Neural cell (in vitro differentiated cells): ENCODE results near the gene TTYH3. TPM values are rescaled to one million over a fixed set of nuclear protein-coding genes. Genes with fewer than 3 reads are reported as not detected.

Experiments used
- H2AFZ ChIP-seq: fragments of 200-600, 300-800 bp; sonication (generic), shearing (Covaris generic); 2 replicates; pipeline ENCODE4 v1.6.0; 2014; ENCODE audit warnings: low read depth, mild to moderate bottlenecking, antibody characterized with exemption, low read length, moderate library complexity
- H3F3A ChIP-seq: fragments of 200-600 bp; shearing (Covaris generic); 2 replicates; pipeline ENCODE4 v1.6.1; 2016; ENCODE audit warnings: mild to moderate bottlenecking, moderate library complexity, mixed read lengths, antibody characterized with exemption, low read length; ENCODE audit not compliant: insufficient read depth, poor library complexity, severe bottlenecking
- H3K27ac ChIP-seq: fragments of 200-600, 300-800 bp; sonication (generic), shearing (Covaris generic); 2 replicates; pipeline ENCODE4 v1.5.1; 2014; ENCODE audit warnings: mild to moderate bottlenecking, low read length, moderate library complexity
- H3K27me3 ChIP-seq: fragments of 300-800, 200-600 bp; sonication (generic), shearing (Covaris generic); 2 replicates; pipeline ENCODE4 v1.6.0; 2014; ENCODE audit warnings: mild to moderate bottlenecking, low read depth, low read length, moderate library complexity; ENCODE audit not compliant: insufficient read depth
- H3K36me3 ChIP-seq: fragments of 300-800, 200-600 bp; sonication (generic), shearing (Covaris generic); 2 replicates; pipeline ENCODE4 v1.5.1; 2014; ENCODE audit warnings: mild to moderate bottlenecking, antibody characterized with exemption, low read length, moderate library complexity; ENCODE audit not compliant: insufficient read depth
- H3K4me2 ChIP-seq: fragments of 300-800, 200-600 bp; sonication (generic), shearing (Covaris generic); 2 replicates; pipeline ENCODE4 v1.6.0; 2014; ENCODE audit warnings: mild to moderate bottlenecking, low read length
- H3K4me3 ChIP-seq: fragments of 300-800, 200-600 bp; sonication (generic), shearing (Covaris generic); 2 replicates; pipeline ENCODE4 v1.5.1; 2014; ENCODE audit warnings: mild to moderate bottlenecking, low read length, moderate library complexity
- H3K79me2 ChIP-seq: fragments of 200-600 bp; shearing (Covaris generic); replicated peaks from 2 replicates; pipeline ENCODE4 v1.6.0; 2014; ENCODE audit warnings: mild to moderate bottlenecking, low read length, moderate library complexity; ENCODE audit not compliant: insufficient read depth
- H3K9ac ChIP-seq: fragments of 300-800, 200-600 bp; sonication (generic), shearing (Covaris generic); 2 replicates; pipeline ENCODE4 v1.6.1; 2016; ENCODE audit warnings: mild to moderate bottlenecking, low read length, mixed read lengths
- H3K9me2 ChIP-seq: fragments of 200-600 bp; shearing (Covaris generic); 2 replicates; pipeline ENCODE4 v1.6.1; 2016; ENCODE audit warnings: mild to moderate bottlenecking, low read length, mixed read lengths; ENCODE audit not compliant: insufficient read depth
- H3K9me3 ChIP-seq: fragments of 200-600, 300-800 bp; sonication (generic), shearing (Covaris generic); 2 replicates; pipeline ENCODE4 v1.6.1; 2016; ENCODE audit warnings: mild to moderate bottlenecking, mixed run types, low read length, moderate library complexity, mixed read lengths
- H4K20me1 ChIP-seq: fragments of 200-600 bp; shearing (Covaris generic); 2 replicates; pipeline ENCODE4 v1.6.1; 2016; ENCODE audit warnings: mild to moderate bottlenecking, mixed run types; ENCODE audit not compliant: insufficient read depth
- EP300 ChIP-seq: fragments of 450-650 bp; conservative IDR thresholded peaks from 2 replicates; pipeline ENCODE4 v1.6.1; 2014; ENCODE audit warnings: antibody characterized with exemption, mild to moderate bottlenecking, moderate library complexity; ENCODE audit not compliant: poor library complexity, severe bottlenecking
- EZH2 ChIP-seq: fragments of 200-600, 300-800 bp; shearing (Covaris generic), sonication (generic); IDR thresholded peaks from 2 replicates; pipeline ENCODE4 v1.6.1; 2014; ENCODE audit warnings: antibody characterized with exemption, low read length, borderline replicate concordance, mild to moderate bottlenecking; ENCODE audit not compliant: insufficient read depth, poor library complexity, severe bottlenecking
- MXI1 ChIP-seq: fragments of 450-650 bp; conservative IDR thresholded peaks from 2 replicates; pipeline ENCODE4 v1.6.1; 2014; ENCODE audit warnings: antibody characterized with exemption, mild to moderate bottlenecking; ENCODE audit not compliant: poor library complexity, severe bottlenecking
- POLR2AphosphoS5 ChIP-seq: IDR thresholded peaks from 2 replicates; pipeline ENCODE4 v1.6.1; 2012
- RAD21 ChIP-seq: fragments of 450-650 bp; conservative IDR thresholded peaks from 2 replicates; pipeline ENCODE4 v1.6.1; 2014; ENCODE audit warnings: antibody characterized with exemption, mild to moderate bottlenecking, moderate library complexity
- SMC3 ChIP-seq: fragments of 450-650 bp; conservative IDR thresholded peaks from 2 replicates; pipeline ENCODE4 v1.6.1; 2014; ENCODE audit warnings: antibody characterized with exemption, mild to moderate bottlenecking, moderate library complexity; ENCODE audit not compliant: poor library complexity
- TAF1 ChIP-seq: IDR thresholded peaks from 2 replicates; pipeline ENCODE4 v1.6.1; 2012; ENCODE audit warnings: low read depth
- polyA plus RNA-seq: library from polyadenylated mRNA; depleted of rRNA; stranded (reverse); fragments of >200 nt; gene quantifications from 2 replicates; pipeline ENCODE4 v1.2.3, GENCODE V29; 2014
- TF ChIP-seq, protein P1 (sequence below): fragments of 450-650 bp; IDR thresholded peaks from 2 replicates; pipeline ENCODE4 v1.5.1; 2014; ENCODE audit warnings: antibody characterized with exemption, mild to moderate bottlenecking, moderate library complexity; ENCODE audit not compliant: poor library complexity, severe bottlenecking
- TF ChIP-seq, protein P2 (sequence below): IDR thresholded peaks from 2 replicates; pipeline ENCODE4 v1.6.1; 2012; ENCODE audit warnings: borderline replicate concordance

The TTYH3 gene
- polyA plus RNA-seq, 1 donor from 2014 or later, result 17.0 TPM

- Histone ChIP-seq H3K27ac (no peak overlapping the region), H3K27me3 (no peaks in the 10 kb centered on the region), H3K36me3 (no peaks in the 10 kb centered on the region), H4K20me1 (peaks cover 6% of the 10 kb centered on the region), H3K4me2 (no peak overlapping the region), H2AFZ (no peak overlapping the region), H3K79me2 (peaks cover 12% of the 10 kb centered on the region), H3K9me2 (no peaks in the 10 kb centered on the region), H3K4me3 (no peak overlapping the region), H3K9me3 (no peaks in the 10 kb centered on the region), H3K9ac (no peak overlapping the region), H3F3A (no peaks in the 10 kb centered on the region)
- no peak for TF ChIP-seq TAF1
- no peak for TF ChIP-seq EZH2
- no peak for TF ChIP-seq SMC3
- TF ChIP-seq, protein P1, sequence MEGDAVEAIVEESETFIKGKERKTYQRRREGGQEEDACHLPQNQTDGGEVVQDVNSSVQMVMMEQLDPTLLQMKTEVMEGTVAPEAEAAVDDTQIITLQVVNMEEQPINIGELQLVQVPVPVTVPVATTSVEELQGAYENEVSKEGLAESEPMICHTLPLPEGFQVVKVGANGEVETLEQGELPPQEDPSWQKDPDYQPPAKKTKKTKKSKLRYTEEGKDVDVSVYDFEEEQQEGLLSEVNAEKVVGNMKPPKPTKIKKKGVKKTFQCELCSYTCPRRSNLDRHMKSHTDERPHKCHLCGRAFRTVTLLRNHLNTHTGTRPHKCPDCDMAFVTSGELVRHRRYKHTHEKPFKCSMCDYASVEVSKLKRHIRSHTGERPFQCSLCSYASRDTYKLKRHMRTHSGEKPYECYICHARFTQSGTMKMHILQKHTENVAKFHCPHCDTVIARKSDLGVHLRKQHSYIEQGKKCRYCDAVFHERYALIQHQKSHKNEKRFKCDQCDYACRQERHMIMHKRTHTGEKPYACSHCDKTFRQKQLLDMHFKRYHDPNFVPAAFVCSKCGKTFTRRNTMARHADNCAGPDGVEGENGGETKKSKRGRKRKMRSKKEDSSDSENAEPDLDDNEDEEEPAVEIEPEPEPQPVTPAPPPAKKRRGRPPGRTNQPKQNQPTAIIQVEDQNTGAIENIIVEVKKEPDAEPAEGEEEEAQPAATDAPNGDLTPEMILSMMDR, result no peak
- TF ChIP-seq POLR2AphosphoS5, result no peak
- TF ChIP-seq EP300, result no peak
- TF ChIP-seq MXI1, result no peak
Observed at GRCh38 chr7:2628130-2628482, 3.7 kb upstream of the TTYH3 start.

DNA sequence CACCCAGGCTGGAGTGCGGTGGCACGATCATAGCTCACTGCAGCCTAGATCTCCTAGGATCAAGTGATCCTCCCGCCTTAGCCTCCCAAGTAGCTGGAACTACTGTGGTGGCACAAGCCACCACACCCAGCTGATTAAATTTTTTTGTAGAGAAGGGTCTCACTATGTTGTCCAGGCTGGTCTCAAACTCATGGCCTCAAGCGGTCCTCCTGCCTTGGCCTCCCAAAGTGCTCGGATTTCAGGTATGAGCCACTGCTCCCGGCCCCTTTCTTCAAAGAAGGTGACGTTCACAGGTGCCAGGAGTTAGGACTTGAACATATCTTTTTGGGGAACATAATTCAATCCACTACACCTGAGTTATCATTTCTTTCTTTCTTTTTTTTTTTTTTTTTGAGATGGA, 2.9 kb upstream of the TTYH3 start:
- Histone ChIP-seq H4K20me1 (peaks cover 14% of the 10 kb centered on the region), H3K4me3 (no peak overlapping the region), H3K9me2 (no peaks in the 10 kb centered on the region), H3K27ac (no peak overlapping the region), H3K79me2 (peaks cover 20% of the 10 kb centered on the region), H3F3A (no peaks in the 10 kb centered on the region), H2AFZ (no peak overlapping the region), H3K36me3 (no peaks in the 10 kb centered on the region), H3K27me3 (no peaks in the 10 kb centered on the region), H3K9ac (no peak overlapping the region), H3K9me3 (no peaks in the 10 kb centered on the region), H3K4me2 (no peak overlapping the region)
- TF ChIP-seq, protein P2, sequence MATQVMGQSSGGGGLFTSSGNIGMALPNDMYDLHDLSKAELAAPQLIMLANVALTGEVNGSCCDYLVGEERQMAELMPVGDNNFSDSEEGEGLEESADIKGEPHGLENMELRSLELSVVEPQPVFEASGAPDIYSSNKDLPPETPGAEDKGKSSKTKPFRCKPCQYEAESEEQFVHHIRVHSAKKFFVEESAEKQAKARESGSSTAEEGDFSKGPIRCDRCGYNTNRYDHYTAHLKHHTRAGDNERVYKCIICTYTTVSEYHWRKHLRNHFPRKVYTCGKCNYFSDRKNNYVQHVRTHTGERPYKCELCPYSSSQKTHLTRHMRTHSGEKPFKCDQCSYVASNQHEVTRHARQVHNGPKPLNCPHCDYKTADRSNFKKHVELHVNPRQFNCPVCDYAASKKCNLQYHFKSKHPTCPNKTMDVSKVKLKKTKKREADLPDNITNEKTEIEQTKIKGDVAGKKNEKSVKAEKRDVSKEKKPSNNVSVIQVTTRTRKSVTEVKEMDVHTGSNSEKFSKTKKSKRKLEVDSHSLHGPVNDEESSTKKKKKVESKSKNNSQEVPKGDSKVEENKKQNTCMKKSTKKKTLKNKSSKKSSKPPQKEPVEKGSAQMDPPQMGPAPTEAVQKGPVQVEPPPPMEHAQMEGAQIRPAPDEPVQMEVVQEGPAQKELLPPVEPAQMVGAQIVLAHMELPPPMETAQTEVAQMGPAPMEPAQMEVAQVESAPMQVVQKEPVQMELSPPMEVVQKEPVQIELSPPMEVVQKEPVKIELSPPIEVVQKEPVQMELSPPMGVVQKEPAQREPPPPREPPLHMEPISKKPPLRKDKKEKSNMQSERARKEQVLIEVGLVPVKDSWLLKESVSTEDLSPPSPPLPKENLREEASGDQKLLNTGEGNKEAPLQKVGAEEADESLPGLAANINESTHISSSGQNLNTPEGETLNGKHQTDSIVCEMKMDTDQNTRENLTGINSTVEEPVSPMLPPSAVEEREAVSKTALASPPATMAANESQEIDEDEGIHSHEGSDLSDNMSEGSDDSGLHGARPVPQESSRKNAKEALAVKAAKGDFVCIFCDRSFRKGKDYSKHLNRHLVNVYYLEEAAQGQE, result no peak
- TF ChIP-seq SMC3, result no peak
- no peak for TF ChIP-seq MXI1
- TF ChIP-seq, protein P1, result no peak
- TF ChIP-seq EZH2, result no peak
- no peak for TF ChIP-seq TAF1
- no peak for TF ChIP-seq RAD21
- TF ChIP-seq POLR2AphosphoS5, result no peak
- TF ChIP-seq EP300, result no peak
